Mammary epithelial cell (primary cell): Measurements from ENCODE around the gene IRF3.

ENCODE experiments used
- EZH2 ChIP-seq: IDR thresholded peaks from 2 replicates; pipeline ENCODE4 v1.6.1; 2012; ENCODE audit warnings: low read length, inconsistent platforms, borderline replicate concordance
- TF ChIP-seq, protein P1 (sequence below), 2 donors: IDR thresholded peaks in 1 of 2; conservative IDR thresholded peaks in 1 of 2; 2 replicates each; pipeline ENCODE4 v1.5.1; 2011 to 2012; ENCODE audit warnings: inconsistent platforms in 2 of 2, low read length in 2 of 2, mild to moderate bottlenecking in 2 of 2, control low read depth in 1 of 2, low read depth in 1 of 2; ENCODE audit not compliant: insufficient read depth in 1 of 2; ENCODE audit errors: extremely low read depth in 1 of 2

DNA sequence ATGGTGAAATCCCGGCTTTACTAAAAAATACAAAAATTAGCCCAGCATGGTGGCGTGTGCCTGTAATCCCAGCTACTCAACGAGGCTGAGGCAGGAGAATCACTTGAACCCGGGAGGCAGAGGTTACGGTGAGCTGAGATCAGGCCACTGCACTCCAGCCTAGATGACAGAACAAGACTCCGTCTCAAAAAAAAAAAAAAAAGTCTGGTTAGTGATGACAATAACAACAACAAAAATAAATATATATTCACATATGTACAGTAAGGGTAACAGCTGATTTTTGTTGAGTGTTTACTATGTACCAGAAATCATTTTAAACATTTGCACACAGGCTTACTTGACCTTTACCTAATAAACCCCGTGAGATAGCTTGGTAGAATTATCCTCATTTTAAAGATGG lies 48.7 kb downstream of the IRF3 start:
- TF ChIP-seq, protein P1, sequence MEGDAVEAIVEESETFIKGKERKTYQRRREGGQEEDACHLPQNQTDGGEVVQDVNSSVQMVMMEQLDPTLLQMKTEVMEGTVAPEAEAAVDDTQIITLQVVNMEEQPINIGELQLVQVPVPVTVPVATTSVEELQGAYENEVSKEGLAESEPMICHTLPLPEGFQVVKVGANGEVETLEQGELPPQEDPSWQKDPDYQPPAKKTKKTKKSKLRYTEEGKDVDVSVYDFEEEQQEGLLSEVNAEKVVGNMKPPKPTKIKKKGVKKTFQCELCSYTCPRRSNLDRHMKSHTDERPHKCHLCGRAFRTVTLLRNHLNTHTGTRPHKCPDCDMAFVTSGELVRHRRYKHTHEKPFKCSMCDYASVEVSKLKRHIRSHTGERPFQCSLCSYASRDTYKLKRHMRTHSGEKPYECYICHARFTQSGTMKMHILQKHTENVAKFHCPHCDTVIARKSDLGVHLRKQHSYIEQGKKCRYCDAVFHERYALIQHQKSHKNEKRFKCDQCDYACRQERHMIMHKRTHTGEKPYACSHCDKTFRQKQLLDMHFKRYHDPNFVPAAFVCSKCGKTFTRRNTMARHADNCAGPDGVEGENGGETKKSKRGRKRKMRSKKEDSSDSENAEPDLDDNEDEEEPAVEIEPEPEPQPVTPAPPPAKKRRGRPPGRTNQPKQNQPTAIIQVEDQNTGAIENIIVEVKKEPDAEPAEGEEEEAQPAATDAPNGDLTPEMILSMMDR (conservative IDR thresholded peaks at IDR 0.05 in 1 of 2, IDR thresholded peaks at IDR 0.05 in 1 of 2; ENCODE audit: extremely low read depth in 1 of 2, insufficient read depth in 1 of 2, low read depth in 1 of 2, low read length in 2 of 2), result no peak
- TF ChIP-seq EZH2, result no peak
